CD1c-positive myeloid dendritic cell (primary cell): ENCODE data around the gene PITHD1.
A peak's percentile ranks its signal among the peaks of the same experiment; 100 is the strongest.
"Not testable (repeated sequence)": the region's sequence is repeated elsewhere in the genome, so short reads cannot be mapped to it uniquely, and the experiment has no call there.

Source experiments
- DNase-seq: peaks from one replicate; pipeline ENCODE4 v3.0.0-alpha.2; 2016; ENCODE audit errors: extremely low spot score

PITHD1 gene

GRCh38 chr1:23825762-23826522, 47.7 kb downstream of the PITHD1 start:
- no peak for DNase-seq

DNA sequence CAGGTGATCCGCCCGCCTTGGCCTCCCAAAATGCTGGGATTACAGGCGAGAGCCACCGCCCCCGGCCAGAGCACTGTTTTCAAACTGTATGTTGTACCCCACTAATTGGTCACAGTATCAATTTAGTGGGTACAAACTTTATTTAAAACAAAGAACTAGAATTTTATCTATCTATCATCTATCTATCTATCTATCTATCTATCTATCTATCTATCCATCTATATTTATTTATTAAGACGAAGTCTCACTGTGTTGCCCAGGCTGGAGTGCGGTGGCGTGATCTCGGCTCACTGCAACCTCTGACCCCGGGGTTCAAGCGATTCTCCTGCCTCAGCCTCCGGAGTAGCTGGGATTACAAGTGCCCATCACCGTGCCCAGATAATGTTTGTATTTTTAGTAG, 48.4 kb downstream of the PITHD1 start:
- DNase-seq = not testable (repeated sequence)

- DNase-seq = no peak
These were observed 49.5 kb downstream of the PITHD1 start for GRCh38 chr1:23827717-23828116.

- DNase-seq = not testable (repeated sequence)
These were observed 55.9 kb downstream of the PITHD1 start for GRCh38 chr1:23834156-23834555.

DNA sequence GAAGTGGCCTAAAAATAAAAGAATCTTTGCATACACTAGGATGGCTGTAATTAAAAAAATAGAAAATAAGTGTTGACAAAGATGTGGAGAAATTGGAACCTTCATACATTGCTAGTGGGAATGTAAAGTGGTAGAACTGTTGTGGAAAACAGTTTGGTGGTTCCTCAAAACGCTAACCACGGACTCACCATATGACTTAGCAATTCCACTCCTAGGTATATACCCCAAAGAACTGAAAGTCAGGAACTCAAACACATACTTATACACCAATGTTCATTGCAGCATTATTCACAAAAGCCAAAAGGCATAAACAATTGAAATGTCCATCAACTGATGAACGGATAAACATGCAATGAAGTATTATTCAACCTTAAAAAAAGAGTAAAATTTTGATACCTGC, 57.8 kb downstream of the PITHD1 start:
- peak; percentile 58 for DNase-seq
